H7 (cell line): Measurements from ENCODE around the gene SLC11A2. TPM values are rescaled to one million over a fixed set of nuclear protein-coding genes. Genes with fewer than 3 reads are reported as not detected.
"Not testable (repeated sequence)": the region's sequence is repeated elsewhere in the genome, so short reads cannot be mapped to it uniquely, and the experiment has no call there.

Experiments used
- DNase-seq: peaks from one replicate; pipeline ENCODE4 v3.0.0; 2012
- H3K27me3 ChIP-seq: 2 replicates; pipeline ENCODE4 v1.6.0; 2011; ENCODE audit warnings: mild to moderate bottlenecking, low read length; ENCODE audit not compliant: control insufficient read depth, insufficient read depth
- H3K36me3 ChIP-seq: replicated peaks from 2 replicates; pipeline ENCODE4 v1.5.1; 2011; ENCODE audit warnings: low read length; ENCODE audit not compliant: control insufficient read depth, insufficient read depth
- H3K4me3 ChIP-seq: 2 replicates; pipeline ENCODE4 v1.5.1; 2011; ENCODE audit warnings: low read depth, mild to moderate bottlenecking, control low read depth, low read length, moderate library complexity; ENCODE audit not compliant: insufficient read depth
- total RNA-seq: library from RNA; depleted of rRNA; stranded (reverse); fragments of >200 nt; shearing (Covaris generic); gene quantifications from 2 replicates; pipeline ENCODE4 v1.2.3, GENCODE V29; 2014

SLC11A2 gene
- total RNA-seq, 1 experiment from 2014 or later, result 44.9 TPM

DNA sequence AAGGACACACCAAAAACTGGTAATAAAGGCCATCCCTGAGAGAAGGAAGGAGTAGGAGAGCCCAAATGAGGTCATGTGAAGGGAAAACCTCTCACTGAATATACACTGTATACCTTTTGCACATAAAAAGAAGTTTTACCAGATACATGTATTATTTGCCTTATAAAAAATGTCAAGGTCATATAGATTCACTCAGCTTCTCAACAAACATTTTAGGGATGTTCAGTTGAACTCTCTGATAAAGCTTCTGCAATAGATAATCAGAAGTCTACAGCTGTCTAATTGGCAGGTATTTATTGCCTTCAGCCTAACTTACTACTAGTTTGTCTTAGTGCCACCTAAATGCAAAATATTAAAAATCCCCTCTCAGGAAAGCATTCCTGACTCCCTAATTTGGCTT is 8.7 kb downstream of the SLC11A2 start:
- Histone ChIP-seq H3K4me3 (no peak overlapping the region), H3K36me3 (no peaks in the 10 kb centered on the region; the same call in 1 of the 2 replicates), H3K27me3 (no peaks in the 10 kb centered on the region)
- no peak for DNase-seq

DNA sequence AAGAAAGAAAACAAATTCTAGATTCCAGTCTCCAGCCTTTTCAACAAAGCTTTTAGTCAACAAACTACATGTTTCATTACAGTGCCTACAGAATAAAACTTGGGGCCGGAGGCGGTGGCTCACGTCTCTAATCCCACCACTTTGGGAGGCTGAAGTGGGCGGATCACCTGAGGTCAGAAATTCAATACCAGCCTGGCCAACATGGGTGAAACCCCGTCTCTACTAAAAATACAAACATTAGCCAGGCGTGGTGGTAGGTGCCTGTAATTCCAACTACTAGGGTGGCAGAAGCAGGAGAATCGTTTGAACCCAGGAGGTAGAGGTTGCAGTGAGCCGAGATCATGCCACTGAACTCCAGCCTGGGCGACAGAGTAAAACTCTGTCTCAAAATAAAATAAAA is 11.7 kb downstream of the SLC11A2 start:
- not testable (repeated sequence) for H3K27me3 ChIP-seq, H3K36me3 ChIP-seq, DNase-seq, H3K4me3 ChIP-seq

DNA sequence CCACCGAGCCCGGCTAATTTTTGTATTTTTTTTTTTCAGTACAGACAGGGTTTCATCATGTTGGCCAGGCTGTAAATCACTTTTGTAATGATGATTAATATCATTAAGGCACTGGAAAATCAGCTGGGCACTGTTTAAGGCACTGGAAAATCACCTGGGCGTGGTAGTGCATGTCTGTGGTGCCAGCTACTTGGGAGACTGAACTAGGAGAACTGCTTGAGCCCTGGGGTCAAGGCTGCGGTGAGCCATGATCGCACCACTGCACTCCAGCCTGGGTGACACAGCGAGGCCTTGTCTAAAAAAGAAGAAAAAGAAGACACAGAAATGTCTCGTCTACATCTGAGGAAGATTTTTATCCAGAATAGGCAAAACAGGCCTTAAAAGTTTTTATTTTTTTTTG is 12.7 kb downstream of the SLC11A2 start:
- no peaks in the 10 kb centered on the region; the same call in 1 of the 2 replicates for H3K36me3 ChIP-seq
- no peak overlapping the region for H3K4me3 ChIP-seq
- no peaks in the 10 kb centered on the region for H3K27me3 ChIP-seq
- no peak for DNase-seq

DNA sequence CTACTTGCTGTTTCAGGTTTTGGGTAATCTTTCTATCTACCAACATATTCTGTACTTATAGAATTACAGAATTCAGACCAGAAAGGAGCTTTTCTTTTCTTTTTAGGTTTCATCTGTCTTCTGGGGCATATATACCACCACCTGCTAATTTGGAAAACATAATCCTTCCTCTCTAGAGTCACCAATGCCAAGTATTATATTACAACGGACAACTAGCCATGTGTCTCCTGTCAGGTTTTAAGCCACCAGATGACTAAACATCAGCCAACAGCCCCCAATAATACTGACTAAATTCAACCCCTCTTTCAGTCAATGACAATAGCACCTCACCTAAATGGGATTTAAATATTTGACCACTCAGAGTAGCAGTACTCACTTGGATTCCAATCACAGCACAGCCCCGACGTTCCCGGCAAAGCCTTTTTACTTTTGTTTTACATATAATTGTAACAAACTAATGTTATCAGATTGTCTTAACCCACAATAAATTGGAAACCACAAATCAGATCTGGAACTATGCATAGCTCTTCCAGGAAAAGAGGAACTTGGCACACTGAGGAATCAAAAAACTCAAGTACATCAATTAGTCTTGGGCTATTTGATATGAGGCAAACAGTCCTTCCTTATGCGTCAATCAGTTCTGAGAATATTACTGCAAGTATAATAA is 13.5 kb downstream of the SLC11A2 start:
- DNase-seq, result no peak
- H3K27me3 ChIP-seq, result no peaks in the 10 kb centered on the region
- no peak overlapping the region for H3K4me3 ChIP-seq
- no peaks in the 10 kb centered on the region; the same call in 1 of the 2 replicates for H3K36me3 ChIP-seq

DNA sequence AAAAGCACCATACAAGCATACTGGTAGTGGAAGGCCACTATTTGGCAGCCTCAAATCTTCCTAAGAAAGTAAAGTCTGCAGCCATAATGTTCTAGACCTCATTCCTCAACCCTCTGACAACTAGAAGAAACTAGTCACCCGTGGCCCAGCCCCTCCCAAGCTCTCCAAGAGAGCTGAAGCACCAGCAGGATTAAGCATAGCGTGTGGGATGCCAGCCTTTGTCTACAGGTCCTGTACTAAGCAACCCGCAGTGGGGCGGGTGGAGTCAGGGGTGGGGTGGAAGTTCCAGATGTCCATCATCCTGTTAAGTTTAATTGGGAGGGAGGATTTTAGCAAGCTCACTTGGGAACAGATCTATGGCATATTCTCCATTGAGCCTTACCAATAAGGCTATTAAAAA is 14.2 kb downstream of the SLC11A2 start:
- no peaks in the 10 kb centered on the region; the same call in 1 of the 2 replicates for H3K36me3 ChIP-seq
- no peaks in the 10 kb centered on the region for H3K27me3 ChIP-seq
- no peak for DNase-seq
- H3K4me3 ChIP-seq, result no peak overlapping the region

DNA sequence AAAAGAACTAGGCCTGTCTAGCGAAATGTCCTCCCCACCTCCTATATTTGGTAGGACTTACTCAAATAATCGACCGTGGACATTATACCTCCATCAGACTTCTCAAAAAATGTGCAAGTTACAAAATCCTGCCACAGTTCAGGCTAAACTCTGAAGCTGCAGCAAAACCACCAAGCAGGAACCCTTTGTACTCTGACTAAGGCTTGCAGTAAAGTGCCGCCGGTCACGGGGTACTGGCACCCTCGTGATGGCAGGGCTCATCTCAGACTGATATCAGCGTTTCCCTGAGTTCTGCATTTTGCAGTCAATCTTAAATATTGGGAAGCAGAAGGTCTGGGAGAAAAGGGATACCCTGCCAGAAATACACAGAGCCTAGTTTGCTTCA is 17.1 kb downstream of the SLC11A2 start:
- Histone ChIP-seq H3K27me3 (no peaks in the 10 kb centered on the region), H3K4me3 (no peak overlapping the region), H3K36me3 (peaks cover 3% of the 10 kb centered on the region; the same call in 1 of the 2 replicates)
- no peak for DNase-seq

DNA sequence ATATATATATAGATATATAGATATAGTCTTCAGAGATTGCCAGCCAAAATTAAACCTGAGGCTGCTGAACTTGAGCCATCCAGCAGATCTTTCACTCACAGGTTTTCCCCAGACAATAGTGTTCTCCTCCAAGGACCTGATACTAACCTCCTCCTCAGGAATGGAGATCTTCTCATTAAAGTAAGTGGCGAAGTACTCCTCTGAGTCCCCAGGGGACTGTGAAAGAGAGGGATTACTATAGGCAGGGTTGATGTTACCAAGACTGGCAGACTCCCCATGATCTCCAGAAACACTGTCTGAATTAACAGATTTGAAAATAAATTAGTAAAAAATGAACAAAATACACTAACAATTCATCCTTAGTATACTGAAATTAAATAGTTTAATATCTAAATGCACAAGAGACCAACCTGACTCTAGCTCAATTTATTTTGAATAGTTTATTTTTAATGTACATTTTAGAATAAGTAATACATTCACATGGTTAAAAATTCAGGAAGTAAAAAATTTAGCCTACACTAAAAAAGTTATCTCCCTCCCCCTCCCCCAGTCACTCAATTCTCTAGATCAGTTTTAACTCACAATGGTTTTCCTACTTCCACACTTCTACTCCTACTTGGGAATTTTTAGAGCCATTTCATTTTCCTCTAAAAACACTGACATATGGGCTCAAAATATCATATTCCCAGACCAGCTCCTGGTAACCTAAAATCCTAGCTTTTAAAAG is 17.7 kb downstream of the SLC11A2 start:
- Histone ChIP-seq H3K36me3 (peaks cover 3% of the 10 kb centered on the region; the same call in 1 of the 2 replicates), H3K27me3 (no peaks in the 10 kb centered on the region), H3K4me3 (no peak overlapping the region)
- no peak for DNase-seq

DNA sequence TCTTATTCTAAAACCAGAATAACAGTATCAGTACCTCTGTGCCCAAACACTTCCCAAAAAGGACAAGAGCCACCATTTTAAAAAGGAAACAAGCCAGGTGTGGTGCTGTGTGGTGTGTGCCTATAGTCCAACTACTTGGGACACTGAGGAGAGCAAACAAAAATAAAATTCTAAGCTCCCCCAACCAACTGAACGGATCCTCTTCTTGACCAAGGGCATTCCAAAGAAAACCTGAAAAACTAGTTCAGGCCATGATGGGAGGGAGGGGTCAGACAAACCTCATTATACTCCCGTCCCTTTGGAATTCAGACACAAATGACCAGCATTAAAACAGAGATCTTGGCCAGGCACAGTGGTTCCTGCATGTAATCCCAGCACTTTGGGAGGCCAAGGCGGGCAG is 20.5 kb downstream of the SLC11A2 start:
- no peaks in the 10 kb centered on the region for H3K27me3 ChIP-seq
- H3K4me3 ChIP-seq, result no peak overlapping the region
- DNase-seq, result no peak
- peaks cover 3% of the 10 kb centered on the region; the same call in 1 of the 2 replicates for H3K36me3 ChIP-seq

DNA sequence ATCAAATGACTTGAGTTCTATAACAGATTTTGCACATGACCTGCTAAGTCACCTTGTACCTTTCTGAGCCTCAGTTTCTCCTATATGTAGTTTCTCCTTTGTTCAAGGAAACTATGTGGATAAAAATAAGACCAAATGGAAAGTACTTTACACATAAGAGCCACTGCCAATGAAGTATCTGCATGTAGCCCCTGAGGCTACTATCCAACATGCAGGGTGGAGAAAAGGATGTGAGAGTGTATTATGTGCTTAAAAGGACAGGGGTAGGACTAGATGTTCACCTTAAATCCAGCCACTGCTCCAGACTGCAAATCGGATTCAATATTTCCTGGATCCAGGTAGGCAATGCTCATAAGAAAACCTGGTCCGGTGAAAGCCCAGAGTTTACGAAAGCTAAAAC is 21.2 kb downstream of the SLC11A2 start:
- no peaks in the 10 kb centered on the region for H3K27me3 ChIP-seq
- no peak for DNase-seq
- peaks cover 4% of the 10 kb centered on the region for H3K36me3 ChIP-seq
- H3K4me3 ChIP-seq, result no peak overlapping the region

DNA sequence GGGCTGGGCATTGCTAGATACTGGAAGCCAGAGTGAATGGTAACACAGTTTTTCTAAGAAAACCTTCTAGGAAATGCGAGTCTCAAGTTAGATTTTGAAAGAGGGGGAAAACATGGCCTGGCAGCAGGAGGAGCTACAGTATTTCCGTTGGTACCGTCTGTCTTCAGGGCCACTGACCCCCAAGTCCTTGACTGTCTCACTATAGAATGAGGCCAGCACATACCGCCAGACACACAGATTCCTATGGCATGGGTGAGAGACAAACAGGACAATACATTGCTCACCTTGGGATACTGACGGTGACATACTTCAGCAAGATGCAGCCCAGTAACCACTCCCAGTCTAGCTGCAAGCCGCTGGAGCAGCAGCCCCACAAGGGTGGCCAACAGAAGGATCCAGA is 21.7 kb downstream of the SLC11A2 start:
- DNase-seq, result no peak
- Histone ChIP-seq H3K27me3 (no peaks in the 10 kb centered on the region), H3K36me3 (peaks cover 4% of the 10 kb centered on the region), H3K4me3 (no peak overlapping the region)

DNA sequence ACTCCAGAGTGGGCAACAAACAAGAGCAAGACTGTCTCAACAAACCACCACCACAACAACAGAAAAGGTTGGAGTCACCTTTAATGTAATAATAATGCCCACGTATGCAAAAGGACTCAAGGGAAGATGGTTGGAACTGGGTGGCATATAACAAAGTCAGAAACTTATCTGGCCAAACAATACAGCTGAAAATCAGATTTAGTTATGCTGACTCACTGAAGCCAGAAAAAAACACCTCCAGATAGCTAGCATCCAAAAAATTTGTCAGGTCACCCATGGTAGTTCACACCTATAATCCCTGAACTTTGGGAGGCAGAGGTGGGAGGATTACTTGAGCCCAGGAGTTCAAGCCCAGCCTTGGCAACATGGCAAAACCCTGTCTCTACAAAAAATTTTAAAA is 24.4 kb downstream of the SLC11A2 start:
- Histone ChIP-seq H3K27me3 (no peaks in the 10 kb centered on the region), H3K36me3 (peaks cover 4% of the 10 kb centered on the region), H3K4me3 (no peak overlapping the region)
- no peak for DNase-seq

DNA sequence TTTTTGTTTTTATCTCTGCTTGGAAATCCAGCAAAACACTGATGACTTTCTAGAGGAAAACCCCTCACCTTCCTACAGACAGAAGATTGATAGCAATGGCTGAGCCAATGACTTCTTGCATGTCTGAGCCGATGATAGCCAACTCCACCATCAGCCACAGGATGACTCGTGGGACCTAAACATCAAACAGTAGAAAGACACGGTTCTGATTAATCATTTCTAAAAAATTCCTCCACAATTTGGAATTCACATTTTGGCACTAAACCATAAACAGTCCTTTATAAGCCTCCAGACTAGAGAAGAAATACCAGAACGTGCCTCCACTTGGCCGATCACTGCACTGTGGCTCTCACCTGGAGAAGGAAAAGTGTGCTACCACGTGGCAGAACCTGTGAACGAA is 25.9 kb downstream of the SLC11A2 start:
- Histone ChIP-seq H3K4me3 (no peak overlapping the region), H3K27me3 (no peaks in the 10 kb centered on the region), H3K36me3 (peaks cover 11% of the 10 kb centered on the region)
- DNase-seq, result no peak

DNA sequence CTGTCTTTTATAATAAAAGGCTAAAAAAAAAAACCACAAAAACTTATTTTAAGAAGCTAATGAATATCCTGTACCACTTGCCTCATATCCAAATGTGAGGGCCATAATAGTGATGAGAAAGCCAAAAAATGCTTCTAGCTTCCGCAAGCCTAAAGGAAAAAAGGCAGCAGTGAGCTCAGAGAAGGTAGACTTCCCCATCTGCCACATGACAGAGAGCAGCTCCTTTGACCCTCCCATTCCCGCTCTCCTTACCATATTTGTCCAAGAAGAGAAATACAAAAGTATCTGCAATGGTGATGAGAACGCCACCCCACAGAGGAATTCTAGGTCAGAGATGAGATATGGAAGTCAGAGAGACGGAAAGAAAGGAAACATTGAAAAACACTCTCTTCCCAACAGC is 27.1 kb downstream of the SLC11A2 start:
- Histone ChIP-seq H3K36me3 (peaks cover 10% of the 10 kb centered on the region), H3K27me3 (no peaks in the 10 kb centered on the region), H3K4me3 (no peak overlapping the region)
- DNase-seq, result no peak

DNA sequence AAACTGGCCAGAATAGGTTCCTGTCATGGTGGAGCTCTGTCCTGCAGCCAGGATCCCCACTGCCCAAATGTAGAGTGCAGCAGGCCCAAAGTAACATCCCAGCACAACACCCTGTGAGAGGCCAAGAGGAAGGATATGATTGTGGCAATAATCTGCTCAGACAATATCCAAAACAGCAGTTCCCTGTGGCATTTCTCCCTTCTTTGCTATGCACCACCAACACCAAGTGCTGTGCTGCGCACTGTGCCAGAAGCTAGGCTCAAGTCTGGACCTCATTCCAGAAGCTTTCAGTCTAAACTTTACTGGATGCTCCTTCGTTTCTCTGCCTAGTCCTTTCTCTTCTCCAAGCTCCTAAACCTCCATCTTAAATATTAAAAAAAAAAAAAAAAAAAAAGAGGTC is 33.4 kb downstream of the SLC11A2 start:
- Histone ChIP-seq H3K27me3 (no peaks in the 10 kb centered on the region), H3K36me3 (peaks cover 38% of the 10 kb centered on the region), H3K4me3 (no peak overlapping the region)
- no peak for DNase-seq

DNA sequence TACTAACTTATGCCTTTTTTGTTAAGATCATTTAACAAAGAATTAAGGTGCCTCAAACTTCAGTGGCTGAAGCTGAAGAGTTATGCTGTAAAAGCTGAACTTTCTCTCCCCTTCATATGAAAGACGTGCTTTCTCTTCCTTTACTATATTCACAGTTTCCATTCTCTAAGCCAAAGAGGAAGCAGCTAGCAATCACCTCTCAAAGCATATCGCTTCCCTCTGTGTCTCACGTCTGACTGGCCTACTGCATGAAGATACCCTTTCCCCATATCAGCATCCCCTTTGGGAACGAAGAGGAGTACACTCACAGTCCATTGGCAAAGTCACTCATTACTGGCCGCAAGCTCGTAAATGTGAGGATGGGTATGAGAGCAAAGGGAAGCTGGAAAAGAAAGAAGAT is 34.9 kb downstream of the SLC11A2 start:
- no peak overlapping the region for H3K4me3 ChIP-seq
- H3K27me3 ChIP-seq, result no peaks in the 10 kb centered on the region
- peaks cover 36% of the 10 kb centered on the region for H3K36me3 ChIP-seq
- no peak for DNase-seq
